NCI-H1105 (cell line): ENCODE measurements around the gene MRPL51.

Experiments
- DNase-seq: peaks from one replicate; lab custom pipeline; 2025; lab: John Stamatoyannopoulos, UW

The MRPL51 gene

GRCh38 chr12:6492838-6493496 is at the start of gene MRPL51:
TSS of gene MRPL51 (minus strand) at chr12:6493262. CDS start at chr12:6493136, 126 bp downstream.
- peak; percentile 98 for DNase-seq

- no peak for DNase-seq
Measured at GRCh38 chr12:6542209-6543009, 49.3 kb upstream of the MRPL51 start.

- DNase-seq, result no peak
Measured at GRCh38 chr12:6541371-6542165, 48.5 kb upstream of the MRPL51 start.

- DNase-seq, result peak; percentile 62
Measured at GRCh38 chr12:6540181-6540877, 47.3 kb upstream of the MRPL51 start.

- DNase-seq, result no peak
Measured at GRCh38 chr12:6539707-6540134, 46.7 kb upstream of the MRPL51 start.

GRCh38 chr12:6539314-6539682 is 46.2 kb upstream of the MRPL51 start:
- DNase-seq, result no peak

- no peak for DNase-seq
Measured at GRCh38 chr12:6538420-6539313, 45.6 kb upstream of the MRPL51 start.

GRCh38 chr12:6537580-6538419 is 44.7 kb upstream of the MRPL51 start:
- peak; percentile 66 for DNase-seq

GRCh38 chr12:6536894-6537579 is 44.0 kb upstream of the MRPL51 start:
- DNase-seq, result no peak

GRCh38 chr12:6535960-6536847 is 43.1 kb upstream of the MRPL51 start:
- DNase-seq, result no peak

- DNase-seq, result no peak
Measured at GRCh38 chr12:6535697-6535946, 42.6 kb upstream of the MRPL51 start.

GRCh38 chr12:6534945-6535696 is 42.1 kb upstream of the MRPL51 start:
- peak; percentile 73 for DNase-seq

- no peak for DNase-seq
Measured at GRCh38 chr12:6534695-6534944, 41.6 kb upstream of the MRPL51 start.

GRCh38 chr12:6533923-6534694 is 41.0 kb upstream of the MRPL51 start, which contains the start of gene GAPDH:
TSS of gene GAPDH (plus strand) at chr12:6534517. CDS start at chr12:6534833, 316 bp downstream.
- peak; percentile 98 for DNase-seq

GRCh38 chr12:6533653-6533922 is 40.5 kb upstream of the MRPL51 start:
- DNase-seq, result no peak

GRCh38 chr12:6532927-6533652 is 40.0 kb upstream of the MRPL51 start:
- DNase-seq, result peak; percentile 73
